AG04449 (cell line): ENCODE data around the gene LPCAT3.
"Not testable (repeated sequence)": the region's sequence is repeated elsewhere in the genome, so short reads cannot be mapped to it uniquely, and the experiment has no call there.

Experiments used
- CTCF ChIA-PET: fragments of 350-600 bp; formaldehyde crosslinking; extraction: SDS; loops from one replicate; lab custom pipeline; 2021; ENCODE audit warnings: antibody characterized with exemption; lab: Yijun Ruan, JAX
- POLR2A ChIA-PET: fragments of 400-600, 350-600 bp; formaldehyde crosslinking; extraction: SDS; loops from one replicate; lab custom pipeline; 2020; ENCODE audit warnings: antibody characterized with exemption, inconsistent platforms; lab: Yijun Ruan, JAX
- DNase-seq: peaks from one replicate; pipeline ENCODE4 v3.0.0-alpha.2; 2010; ENCODE audit warnings: low read depth, low spot score
- H3K4me3 ChIP-seq: 2 replicates; pipeline ENCODE4 v1.5.1; 2011; ENCODE audit warnings: low read depth, mild to moderate bottlenecking, control low read depth, low read length
- TF ChIP-seq, protein P1 (sequence below): IDR thresholded peaks from one replicate; pipeline ENCODE4 v1.5.1; 2011; ENCODE audit warnings: mild to moderate bottlenecking, moderate library complexity, low read length, control low read depth, inconsistent platforms; ENCODE audit not compliant: insufficient read depth; ENCODE audit errors: missing control alignments

LPCAT3 gene

DNA sequence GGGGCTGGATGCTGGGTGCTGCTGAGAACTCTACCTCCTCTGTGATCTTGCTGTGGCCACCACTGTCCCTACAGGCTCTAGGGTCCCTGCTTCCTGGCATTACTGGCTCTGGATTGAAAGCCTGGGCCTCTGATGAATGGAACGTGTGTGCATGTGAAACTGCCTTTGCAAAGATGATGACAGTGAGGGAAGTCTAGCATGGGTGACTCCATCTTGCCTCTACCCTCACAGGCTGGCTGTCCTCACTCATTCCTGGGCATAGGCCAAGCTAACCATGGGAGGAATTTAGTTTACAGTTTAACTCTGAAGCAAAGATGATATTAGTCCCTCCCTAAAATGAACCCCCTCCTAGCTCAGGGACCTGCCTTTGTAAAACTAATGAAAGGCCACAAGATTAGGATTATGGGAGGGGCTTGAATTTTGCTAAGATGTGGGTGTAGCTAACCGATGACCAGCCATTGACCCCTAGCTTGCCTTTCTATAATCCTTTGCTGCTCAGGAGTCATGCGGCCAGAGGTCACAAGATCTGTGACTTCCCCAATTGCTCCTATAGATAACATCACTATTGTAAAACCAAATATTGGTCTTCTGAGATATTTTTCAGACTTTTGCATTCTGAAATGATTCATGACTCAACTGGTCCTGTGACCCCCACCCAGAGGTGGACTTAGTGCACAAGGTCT lies 40.0 kb upstream of the LPCAT3 start:
- TF ChIP-seq, protein P1, sequence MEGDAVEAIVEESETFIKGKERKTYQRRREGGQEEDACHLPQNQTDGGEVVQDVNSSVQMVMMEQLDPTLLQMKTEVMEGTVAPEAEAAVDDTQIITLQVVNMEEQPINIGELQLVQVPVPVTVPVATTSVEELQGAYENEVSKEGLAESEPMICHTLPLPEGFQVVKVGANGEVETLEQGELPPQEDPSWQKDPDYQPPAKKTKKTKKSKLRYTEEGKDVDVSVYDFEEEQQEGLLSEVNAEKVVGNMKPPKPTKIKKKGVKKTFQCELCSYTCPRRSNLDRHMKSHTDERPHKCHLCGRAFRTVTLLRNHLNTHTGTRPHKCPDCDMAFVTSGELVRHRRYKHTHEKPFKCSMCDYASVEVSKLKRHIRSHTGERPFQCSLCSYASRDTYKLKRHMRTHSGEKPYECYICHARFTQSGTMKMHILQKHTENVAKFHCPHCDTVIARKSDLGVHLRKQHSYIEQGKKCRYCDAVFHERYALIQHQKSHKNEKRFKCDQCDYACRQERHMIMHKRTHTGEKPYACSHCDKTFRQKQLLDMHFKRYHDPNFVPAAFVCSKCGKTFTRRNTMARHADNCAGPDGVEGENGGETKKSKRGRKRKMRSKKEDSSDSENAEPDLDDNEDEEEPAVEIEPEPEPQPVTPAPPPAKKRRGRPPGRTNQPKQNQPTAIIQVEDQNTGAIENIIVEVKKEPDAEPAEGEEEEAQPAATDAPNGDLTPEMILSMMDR = no peak
- CTCF ChIA-PET = interaction anchor here (1.9 to 13.4 kb wide), 5 partner anchors 14 to 87 kb away, joined by 9 to 217 read pairs (median 79); partner anchors contain the start of genes C1R and C1RL
- POLR2A ChIA-PET = no interaction called here
- H3K4me3 ChIP-seq = no peak overlapping the region
- DNase-seq = no peak

DNA sequence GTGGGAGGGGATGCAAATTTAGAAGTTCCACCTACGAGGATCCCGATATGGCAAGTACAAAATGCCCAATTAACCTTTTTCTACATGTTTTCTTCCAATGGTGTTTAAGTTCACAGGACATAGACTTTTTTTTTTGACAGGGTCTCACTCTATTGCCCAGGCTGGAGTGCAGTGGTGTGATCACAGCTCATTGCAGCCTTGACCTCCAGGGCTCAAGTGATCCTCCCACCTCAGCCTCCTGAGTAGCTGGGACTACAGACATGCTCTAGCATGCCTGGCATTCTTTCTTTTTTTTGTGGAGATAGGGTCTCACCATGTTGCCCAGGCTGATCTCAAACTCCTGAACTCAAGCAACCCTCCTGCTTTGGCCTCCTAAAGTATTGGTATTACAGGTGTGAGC lies 37.5 kb upstream of the LPCAT3 start:
- POLR2A ChIA-PET = not testable (repeated sequence)

GRCh38 chr12:7054925-7055324 lies 36.6 kb upstream of the LPCAT3 start:
- TF ChIP-seq, protein P1 = no peak
- ChIA-PET CTCF (interaction anchor here (1.3 to 13.4 kb wide), 5 partner anchors 11 to 56 kb away, joined by 4 to 217 read pairs (median 8); partner anchors contain the start of genes C1R and C1RL), POLR2A (no interaction called here)
- no peak overlapping the region for H3K4me3 ChIP-seq
- DNase-seq = no peak

More for the DNA sequence above, 37.5 kb upstream of the LPCAT3 start:
- not testable (repeated sequence) for DNase-seq, H3K4me3 ChIP-seq
- CTCF ChIA-PET = interaction anchor here (1.1 to 13.4 kb wide), 6 partner anchors 12 to 89 kb away, joined by 3 to 217 read pairs (median 44); partner anchors contain the start of genes C1R and C1RL

DNA sequence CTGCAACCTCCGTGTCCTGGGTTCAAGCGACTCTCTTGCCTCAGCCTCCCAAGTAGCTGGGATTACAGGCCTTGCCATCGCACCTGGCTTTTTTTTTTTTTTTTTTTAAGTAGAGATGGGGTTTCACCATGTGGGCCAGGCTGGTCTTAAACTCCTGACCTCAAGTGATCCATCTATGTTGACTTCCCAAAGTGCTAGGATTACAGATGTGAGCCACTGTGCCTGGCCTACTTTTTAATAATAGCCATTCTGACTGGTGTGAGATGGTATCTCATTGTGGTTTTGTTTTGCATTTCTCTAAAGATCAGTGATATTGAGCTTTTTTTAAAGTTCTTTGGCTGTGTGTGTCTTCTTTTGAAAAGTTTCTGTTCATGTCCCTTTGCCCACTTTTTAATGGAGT lies 31.7 kb upstream of the LPCAT3 start:
- H3K4me3 ChIP-seq, DNase-seq, POLR2A ChIA-PET: not testable (repeated sequence)
- CTCF ChIA-PET = interaction anchor here (1.4 to 1.9 kb wide), 4 partner anchors 10 to 63 kb away, joined by 3 to 7 read pairs (median 6); partner anchors contain the start of gene C1S

DNA sequence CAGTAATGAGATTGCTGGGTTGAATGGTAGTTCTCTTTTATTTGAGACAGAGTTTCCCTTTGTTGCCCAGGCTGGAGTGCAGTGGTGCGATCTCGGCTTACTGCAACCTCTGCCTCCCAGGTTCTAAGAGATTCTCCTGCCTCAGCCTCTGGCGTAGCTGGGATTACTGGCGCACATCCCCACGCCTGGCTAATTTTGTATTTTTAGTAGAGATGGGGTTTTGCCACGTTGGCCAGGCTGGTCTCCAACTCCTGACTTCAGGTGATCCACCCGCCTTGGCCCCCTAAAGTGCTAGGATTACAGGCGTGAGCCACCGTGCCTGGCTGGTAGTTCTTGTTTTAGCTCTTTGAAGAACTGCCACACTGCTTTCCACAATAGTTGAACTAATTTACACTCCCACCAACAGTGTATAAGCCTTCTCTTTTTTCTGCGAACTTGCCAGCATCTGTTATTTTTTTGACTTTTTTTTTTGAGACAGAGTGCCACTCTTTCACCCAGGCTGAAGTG lies 31.2 kb upstream of the LPCAT3 start:
- POLR2A ChIA-PET, H3K4me3 ChIP-seq, DNase-seq: not testable (repeated sequence)
- CTCF ChIA-PET = interaction anchor here (0.7 to 1.6 kb wide), 3 partner anchors 11 to 60 kb away, joined by 3 to 7 read pairs (median 4); partner anchors contain the start of genes C1R, C1RL and C1S

GRCh38 chr12:7047306-7047705 lies 29.0 kb upstream of the LPCAT3 start:
- no peak overlapping the region for H3K4me3 ChIP-seq
- TF ChIP-seq, protein P1 = no peak
- ChIA-PET POLR2A (no interaction called here), CTCF (interaction anchor here (0.6 to 1.2 kb wide), 5 partner anchors 10 to 94 kb away, joined by 3 to 6 read pairs (median 3); partner anchors contain the start of gene C1RL)
- DNase-seq = no peak

- TF ChIP-seq, protein P1 = no peak
- no peak overlapping the region for H3K4me3 ChIP-seq
- ChIA-PET POLR2A (no interaction called here), CTCF (interaction anchor here (0.8 to 1.2 kb wide), 4 partner anchors 11 to 85 kb away, joined by 3 to 6 read pairs (median 3); partner anchors contain the start of genes C1RL and C1S)
- DNase-seq = no peak
These were observed 28.3 kb upstream of the LPCAT3 start for GRCh38 chr12:7046383-7047105.
